ENCODE results near the gene TPRG1L.

Gene TPRG1L

GRCh38 chr1:3627515-3628253, 2.9 kb downstream of the TPRG1L start:
- H3F3A ChIP-seq (ENCODE audit: insufficient read depth, low read length): peaks cover 17% of the 10 kb centered on the region
- no peak overlapping the region for H3K27ac ChIP-seq (ENCODE audit: low read length)
- H3K79me2 ChIP-seq (ENCODE audit: low read length): peaks cover 6% of the 10 kb centered on the region
- no peak for DNase-seq
- TF ChIP-seq, protein P1, sequence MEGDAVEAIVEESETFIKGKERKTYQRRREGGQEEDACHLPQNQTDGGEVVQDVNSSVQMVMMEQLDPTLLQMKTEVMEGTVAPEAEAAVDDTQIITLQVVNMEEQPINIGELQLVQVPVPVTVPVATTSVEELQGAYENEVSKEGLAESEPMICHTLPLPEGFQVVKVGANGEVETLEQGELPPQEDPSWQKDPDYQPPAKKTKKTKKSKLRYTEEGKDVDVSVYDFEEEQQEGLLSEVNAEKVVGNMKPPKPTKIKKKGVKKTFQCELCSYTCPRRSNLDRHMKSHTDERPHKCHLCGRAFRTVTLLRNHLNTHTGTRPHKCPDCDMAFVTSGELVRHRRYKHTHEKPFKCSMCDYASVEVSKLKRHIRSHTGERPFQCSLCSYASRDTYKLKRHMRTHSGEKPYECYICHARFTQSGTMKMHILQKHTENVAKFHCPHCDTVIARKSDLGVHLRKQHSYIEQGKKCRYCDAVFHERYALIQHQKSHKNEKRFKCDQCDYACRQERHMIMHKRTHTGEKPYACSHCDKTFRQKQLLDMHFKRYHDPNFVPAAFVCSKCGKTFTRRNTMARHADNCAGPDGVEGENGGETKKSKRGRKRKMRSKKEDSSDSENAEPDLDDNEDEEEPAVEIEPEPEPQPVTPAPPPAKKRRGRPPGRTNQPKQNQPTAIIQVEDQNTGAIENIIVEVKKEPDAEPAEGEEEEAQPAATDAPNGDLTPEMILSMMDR (IDR thresholded peaks at IDR 0.05; ENCODE audit: low read length): no peak
- TF ChIP-seq EZH2 (optimal IDR thresholded peaks at IDR 0.05; ENCODE audit: low read depth, low read length) (no peak), EZH2phosphoT487 (IDR thresholded peaks at IDR 0.05; ENCODE audit: low read length) (no peak)
- H3K36me3 ChIP-seq (replicated peaks; ENCODE audit: insufficient read depth, low read length): no peaks in the 10 kb centered on the region
- no peaks in the 10 kb centered on the region for H3K9me3 ChIP-seq (replicated peaks; ENCODE audit: insufficient read depth, low read length)
- no peak overlapping the region for H3K9ac ChIP-seq (ENCODE audit: low read length)
- H2AFZ ChIP-seq (ENCODE audit: low read length): no peak overlapping the region
- H3K9me2 ChIP-seq (replicated peaks; ENCODE audit: insufficient read depth, low read length): no peaks in the 10 kb centered on the region
- H3K4me1 ChIP-seq (ENCODE audit: low read length): peaks cover 34% of the 10 kb centered on the region
- no peaks in the 10 kb centered on the region for H4K20me1 ChIP-seq (ENCODE audit: insufficient read depth, low read length)
- H3K4me3 ChIP-seq (ENCODE audit: low read length): no peak overlapping the region
- no peak overlapping the region for H3K4me2 ChIP-seq (ENCODE audit: low read depth, low read length)
- H3K27me3 ChIP-seq (replicated peaks; ENCODE audit: insufficient read depth, low read length): no peaks in the 10 kb centered on the region

- H3K27ac ChIP-seq (ENCODE audit: low read length): no peak overlapping the region
- DNase-seq: no peak
- TF ChIP-seq, protein P1 (IDR thresholded peaks at IDR 0.05; ENCODE audit: low read length): no peak
- TF ChIP-seq EZH2phosphoT487 (IDR thresholded peaks at IDR 0.05; ENCODE audit: low read length) (no peak), EZH2 (optimal IDR thresholded peaks at IDR 0.05; ENCODE audit: low read depth, low read length) (no peak)
- H3K4me2 ChIP-seq (ENCODE audit: low read depth, low read length): no peak overlapping the region
- no peaks in the 10 kb centered on the region for H3K9me3 ChIP-seq (replicated peaks; ENCODE audit: insufficient read depth, low read length)
- H3K9me2 ChIP-seq (replicated peaks; ENCODE audit: insufficient read depth, low read length): no peaks in the 10 kb centered on the region
- no peaks in the 10 kb centered on the region for H3K27me3 ChIP-seq (replicated peaks; ENCODE audit: insufficient read depth, low read length)
- peaks cover 34% of the 10 kb centered on the region for H3K4me1 ChIP-seq (ENCODE audit: low read length)
- no peak overlapping the region for H2AFZ ChIP-seq (ENCODE audit: low read length)
- peaks cover 6% of the 10 kb centered on the region for H3K79me2 ChIP-seq (ENCODE audit: low read length)
- no peak overlapping the region for H3K4me3 ChIP-seq (ENCODE audit: low read length)
- no peaks in the 10 kb centered on the region for H4K20me1 ChIP-seq (ENCODE audit: insufficient read depth, low read length)
- H3K36me3 ChIP-seq (replicated peaks; ENCODE audit: insufficient read depth, low read length): 0 out of 2 replicates have a peak, but pooled peaks cover 3% of the 10 kb centered on the region
- H3K9ac ChIP-seq (ENCODE audit: low read length): no peak overlapping the region
- H3F3A ChIP-seq (ENCODE audit: insufficient read depth, low read length): peaks cover 17% of the 10 kb centered on the region
Observed at GRCh38 chr1:3628445-3628844, 3.6 kb downstream of the TPRG1L start.

GRCh38 chr1:3629561-3630160, 4.8 kb downstream of the TPRG1L start:
- Histone ChIP-seq H3K9me3 (replicated peaks; ENCODE audit: insufficient read depth, low read length) (no peaks in the 10 kb centered on the region), H4K20me1 (ENCODE audit: insufficient read depth, low read length) (no peaks in the 10 kb centered on the region), H3K9me2 (replicated peaks; ENCODE audit: insufficient read depth, low read length) (no peaks in the 10 kb centered on the region), H3K9ac (ENCODE audit: low read length) (no peak overlapping the region), H3K4me2 (ENCODE audit: low read depth, low read length) (peak overlapping the region; percentile 42), H3K79me2 (ENCODE audit: low read length) (peaks cover 6% of the 10 kb centered on the region), H2AFZ (ENCODE audit: low read length) (no peak overlapping the region), H3K27me3 (replicated peaks; ENCODE audit: insufficient read depth, low read length) (no peaks in the 10 kb centered on the region), H3K27ac (ENCODE audit: low read length) (peak overlapping the region; percentile 62), H3K4me3 (ENCODE audit: low read length) (peak overlapping the region; percentile 11; the same call in 1 of the 2 replicates), H3K4me1 (ENCODE audit: low read length) (peaks cover 34% of the 10 kb centered on the region), H3K36me3 (replicated peaks; ENCODE audit: insufficient read depth, low read length) (0 out of 2 replicates have a peak, but pooled peaks cover 3% of the 10 kb centered on the region), H3F3A (ENCODE audit: insufficient read depth, low read length) (peaks cover 17% of the 10 kb centered on the region)
- TF ChIP-seq, protein P1 (IDR thresholded peaks at IDR 0.05; ENCODE audit: low read length): no peak
- TF ChIP-seq EZH2phosphoT487 (IDR thresholded peaks at IDR 0.05; ENCODE audit: low read length) (no peak), EZH2 (optimal IDR thresholded peaks at IDR 0.05; ENCODE audit: low read depth, low read length) (no peak)
- DNase-seq: peak; percentile 67

Data from MM.1S (cell line).